GM18907 (cell line): ENCODE measurements around the gene MYO9B.

ENCODE experiments used
- ATAC-seq: cut with Tn5 transposase; IDR thresholded peaks from one replicate; pipeline ENCODE4 v1.9.1; 2021; ENCODE audit warnings: mild to moderate bottlenecking, moderate library complexity; ENCODE audit not compliant: unreplicated experiment

The MYO9B gene

DNA sequence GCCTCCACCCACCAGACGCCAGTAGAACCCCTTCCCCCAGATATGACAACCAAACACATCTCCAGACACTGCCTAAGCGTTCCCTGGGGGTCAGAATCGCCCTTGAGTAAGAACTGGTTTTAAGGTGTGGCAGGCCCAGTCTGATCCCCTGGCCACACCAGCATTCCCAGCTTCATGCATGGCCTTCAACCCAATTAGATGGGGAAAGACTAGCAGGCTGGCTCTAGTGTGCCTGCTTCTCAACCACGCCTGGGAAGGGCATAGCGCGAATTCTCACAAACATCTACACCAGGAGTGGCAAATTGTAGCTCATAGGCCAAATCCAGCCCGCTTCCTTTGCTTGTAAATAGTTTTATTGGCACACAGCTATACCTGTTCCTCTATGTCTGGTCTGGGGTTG is 13.9 kb upstream of the MYO9B start:
- no peak for ATAC-seq

- no peak for ATAC-seq
Observed at GRCh38 chr19:17063428-17063827, 12.1 kb upstream of the MYO9B start.

DNA sequence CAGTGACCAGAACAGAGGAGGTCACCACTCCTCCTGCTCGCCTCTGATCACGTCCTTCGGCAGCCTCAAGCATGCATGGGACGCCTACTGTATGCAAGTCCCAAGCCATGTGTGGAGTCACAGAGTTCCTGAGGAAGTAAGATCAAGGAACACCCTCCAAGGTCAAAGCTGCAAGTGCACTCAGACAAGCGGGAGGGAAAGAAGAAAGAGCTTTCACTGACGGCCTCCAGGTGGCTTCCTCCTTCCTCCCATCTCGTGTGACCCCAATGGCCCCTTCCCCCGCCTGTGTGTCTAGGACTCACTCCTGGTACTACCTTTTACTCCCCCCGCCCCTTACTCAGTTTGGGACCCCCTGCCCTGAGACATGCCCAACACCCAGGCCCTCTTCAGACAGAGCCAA is 6.4 kb upstream of the MYO9B start:
- no peak for ATAC-seq

- ATAC-seq: no peak
Observed at GRCh38 chr19:17070421-17070820, 5.2 kb upstream of the MYO9B start.

DNA sequence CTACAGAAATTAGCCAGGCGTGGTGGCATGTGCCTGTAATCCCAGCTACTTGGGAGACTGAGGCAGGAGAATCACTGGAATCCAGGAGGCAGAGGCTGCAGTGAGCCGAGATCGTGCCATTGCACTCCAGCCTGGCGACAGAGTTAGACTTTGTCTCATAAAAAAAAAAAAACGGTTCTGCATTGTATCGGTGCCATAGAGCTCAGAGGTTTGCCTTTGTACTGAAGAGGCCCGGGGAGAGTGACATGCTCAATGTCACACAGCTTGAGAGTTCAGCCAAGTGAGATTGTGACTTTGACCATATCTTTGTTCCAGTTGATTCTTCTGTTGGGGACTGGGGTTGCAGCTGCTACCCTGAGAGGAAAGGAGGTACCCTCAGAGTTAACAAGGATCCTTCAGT is 4.7 kb upstream of the MYO9B start:
- no peak for ATAC-seq

GRCh38 chr19:17073869-17074633 is 1.5 kb upstream of the MYO9B start:
- ATAC-seq: peak; percentile 5

DNA sequence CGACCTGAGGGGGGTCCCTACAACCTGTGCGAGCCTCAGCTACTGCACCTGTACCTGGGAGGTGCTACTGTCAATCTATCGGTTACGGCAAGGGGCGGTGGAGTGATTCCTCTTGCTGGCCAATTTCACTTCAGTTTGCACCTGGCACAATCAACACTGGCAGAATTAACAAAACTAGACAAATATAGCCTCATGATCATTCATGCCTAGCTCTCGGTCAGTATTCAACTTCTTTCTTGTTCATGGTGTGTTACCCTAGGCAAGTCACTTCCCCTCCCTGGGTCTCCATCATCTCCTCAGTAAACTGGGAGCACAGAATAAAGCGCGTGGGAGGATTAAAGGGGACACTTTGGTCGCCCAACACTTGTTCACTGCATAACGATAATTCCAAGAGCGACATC is 943 bp upstream of the MYO9B start:
- no peak for ATAC-seq

GRCh38 chr19:17075864-17076542 is 426 bp downstream of the MYO9B start:
- ATAC-seq: no peak

DNA sequence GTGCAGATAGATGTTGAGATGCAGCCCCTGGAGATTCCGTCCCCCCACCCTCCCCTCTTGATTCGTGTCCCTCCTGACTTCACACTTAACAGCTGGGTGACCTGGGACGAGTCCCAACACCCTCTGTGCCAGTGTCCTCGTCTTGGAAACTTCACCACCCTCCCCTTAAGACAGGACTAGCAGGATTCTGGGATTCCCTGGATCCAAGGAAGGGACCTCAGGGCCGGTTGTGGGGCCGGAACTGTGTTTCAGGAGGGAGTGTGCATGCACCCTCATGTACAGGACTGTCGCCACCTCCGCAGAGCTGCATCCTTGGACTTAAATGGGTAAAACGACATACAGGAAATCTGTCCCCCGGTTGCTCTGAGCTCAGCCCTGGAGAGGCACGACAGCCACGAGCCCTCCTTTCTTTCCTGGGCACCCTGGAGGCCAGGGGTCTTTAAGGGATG is 990 bp downstream of the MYO9B start:
- no peak for ATAC-seq

GRCh38 chr19:17077447-17078028 is 2.0 kb downstream of the MYO9B start:
- no peak for ATAC-seq

DNA sequence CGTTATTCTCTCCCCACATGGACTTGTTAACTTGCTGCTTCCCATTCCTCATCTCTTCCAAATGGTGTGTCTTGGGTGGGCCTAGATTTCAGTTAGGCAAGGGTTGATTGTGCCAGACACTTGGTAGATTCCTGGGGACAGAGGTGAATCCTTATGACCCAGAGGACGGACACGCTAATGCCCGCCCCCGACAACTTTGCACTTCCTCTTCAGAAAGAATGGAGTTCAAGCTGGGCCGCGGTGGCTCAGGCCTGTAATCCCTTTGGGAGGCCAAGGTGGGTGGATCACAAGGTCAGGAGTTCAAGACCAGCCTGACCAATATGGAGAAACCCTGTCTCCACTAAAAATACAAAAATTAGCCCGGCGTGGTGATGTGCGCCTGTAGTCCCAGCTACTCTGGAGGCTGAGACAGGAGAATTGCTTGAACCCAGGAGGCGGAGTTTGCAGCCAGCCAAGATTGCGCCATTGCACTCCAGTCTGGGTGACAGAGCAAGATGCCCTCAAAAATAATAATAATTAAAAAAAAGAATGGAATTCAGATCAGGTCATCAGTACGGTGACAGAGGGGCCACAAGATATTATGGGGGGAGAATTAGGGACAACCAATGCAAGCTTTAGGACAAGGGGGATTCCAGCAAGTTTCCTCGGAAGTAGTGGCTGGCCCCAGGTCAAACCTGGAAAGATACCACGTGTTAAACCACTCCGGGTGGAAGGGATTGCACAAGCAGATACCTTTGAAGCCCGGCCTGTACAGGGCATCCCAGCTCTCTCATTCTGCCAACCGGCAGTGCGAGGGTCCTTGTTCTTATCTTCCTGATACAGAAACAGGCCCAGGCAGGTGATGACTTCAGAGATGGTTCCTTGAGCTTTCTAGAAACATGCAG is 2.7 kb downstream of the MYO9B start:
- no peak for ATAC-seq

DNA sequence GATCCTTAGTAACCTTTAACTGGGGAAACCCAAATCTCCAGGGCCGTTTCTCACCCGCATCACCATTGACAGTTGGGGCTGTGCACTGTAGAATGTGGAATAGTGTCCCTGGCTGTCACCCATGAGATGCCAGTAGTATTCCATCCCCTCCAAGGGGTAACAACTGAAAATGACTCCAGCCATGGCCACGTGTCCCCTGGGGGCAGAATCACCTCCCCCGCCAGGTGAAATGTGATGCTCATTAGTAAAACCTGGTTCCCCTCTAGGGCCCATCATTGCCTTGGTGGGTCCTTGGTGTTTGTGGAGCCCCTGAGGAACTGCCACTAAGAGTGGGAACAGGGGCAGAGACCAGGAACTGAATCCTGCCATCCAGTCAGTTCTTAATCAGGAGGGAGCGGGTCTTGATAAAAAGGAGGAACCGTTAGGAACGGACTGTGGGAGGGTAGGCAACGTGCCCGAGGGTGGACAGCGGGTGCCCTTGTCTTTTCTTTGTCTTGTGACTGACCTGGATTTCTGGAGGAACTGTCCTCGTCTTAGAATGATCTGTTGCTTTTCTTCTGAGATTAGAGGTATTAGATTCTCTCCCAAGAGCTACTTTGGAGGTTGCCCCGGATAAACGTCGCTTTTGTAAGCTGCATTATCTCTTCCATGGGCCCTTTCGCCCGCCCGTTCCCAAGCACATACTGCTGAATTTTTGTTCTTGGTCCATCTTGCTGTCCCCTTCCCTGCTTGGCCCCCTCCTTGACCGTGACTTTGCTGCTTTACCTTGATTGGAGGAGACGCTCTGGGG is 3.5 kb downstream of the MYO9B start:
- no peak for ATAC-seq

DNA sequence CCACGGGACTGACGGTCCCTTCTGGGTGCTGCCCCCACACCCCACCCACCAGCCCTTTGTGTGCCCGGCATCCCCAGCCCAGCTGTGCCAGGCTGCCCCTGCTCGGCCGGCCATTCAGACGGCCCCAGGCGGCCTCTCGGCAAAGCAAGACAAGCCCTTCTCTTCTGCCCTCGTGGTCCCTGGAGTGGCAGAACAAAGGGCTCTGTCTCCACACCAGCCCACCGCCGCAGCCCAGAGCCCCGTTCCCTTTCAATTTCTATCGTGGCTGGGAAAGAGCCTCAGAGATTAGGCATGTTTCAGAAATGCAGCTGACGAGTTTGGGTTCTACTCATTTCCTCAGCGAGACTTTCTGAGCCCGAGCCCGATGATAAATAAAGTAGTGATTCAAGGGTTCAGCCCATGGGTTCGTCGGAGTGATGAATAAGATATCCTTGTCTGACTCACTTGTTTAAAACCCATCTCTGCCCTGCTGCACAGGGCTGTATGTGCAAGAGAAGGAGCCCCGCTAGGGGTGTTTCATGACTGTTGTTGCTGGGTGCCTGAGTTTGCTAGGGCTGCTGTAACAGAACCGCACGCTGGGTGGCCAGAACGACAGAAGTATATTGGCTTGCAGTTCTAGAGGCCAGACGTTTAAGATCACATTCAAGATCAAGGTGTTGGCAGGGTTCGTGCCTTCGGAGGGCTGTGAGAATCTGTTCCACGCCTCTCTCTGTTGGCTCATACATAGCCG is 4.3 kb downstream of the MYO9B start:
- ATAC-seq: peak; percentile 33

GRCh38 chr19:17080440-17080801 is 4.8 kb downstream of the MYO9B start:
- no peak for ATAC-seq

- no peak for ATAC-seq
Observed at GRCh38 chr19:17081672-17082630, 6.4 kb downstream of the MYO9B start.

- no peak for ATAC-seq
Observed at GRCh38 chr19:17086120-17086519, 10.5 kb downstream of the MYO9B start.

DNA sequence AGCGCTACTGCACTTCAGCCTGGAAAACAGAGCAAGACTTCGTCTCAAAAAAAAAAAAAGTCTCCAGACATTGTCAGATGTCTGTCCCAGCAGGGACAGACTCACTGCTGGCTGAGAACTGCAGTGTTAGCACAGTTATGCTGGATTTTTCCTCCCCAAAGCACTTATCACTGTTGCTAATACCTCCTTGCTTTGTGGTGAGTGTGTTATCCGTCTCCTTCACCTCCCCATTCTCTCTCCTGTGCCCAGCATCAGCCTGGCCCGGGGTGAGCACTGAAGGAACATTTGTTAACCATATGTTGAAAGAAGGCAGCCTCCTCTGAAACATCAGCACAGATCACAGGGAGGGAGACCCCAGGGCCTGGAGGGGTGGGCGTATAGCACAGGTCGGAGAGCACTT is 11.3 kb downstream of the MYO9B start:
- ATAC-seq: no peak

GRCh38 chr19:17088552-17088951 is 13.0 kb downstream of the MYO9B start:
- ATAC-seq: no peak

- no peak for ATAC-seq
Observed at GRCh38 chr19:17090583-17090982, 15.0 kb downstream of the MYO9B start.
